Measurements from ENCODE around the gene PLET1.

Gene PLET1

GRCh38 chr11:112260490-112260889 is at the start of gene PLET1:
Gene PLET1 (minus strand): TSS chr11:112260860. CDS start chr11:112260589, 271 bp downstream.
- DNase-seq (ENCODE audit: low spot score), result no peak

GRCh38 chr11:112310419-112310818 is 49.8 kb upstream of the PLET1 start:
- DNase-seq (ENCODE audit: low spot score), result no peak

GRCh38 chr11:112308651-112309050 is 48.0 kb upstream of the PLET1 start:
- DNase-seq (ENCODE audit: low spot score), result no peak

GRCh38 chr11:112307616-112308015 is 47.0 kb upstream of the PLET1 start:
- DNase-seq (ENCODE audit: low spot score), result no peak

GRCh38 chr11:112306230-112306629 is 45.6 kb upstream of the PLET1 start:
- DNase-seq (ENCODE audit: low spot score), result no peak

GRCh38 chr11:112304914-112305313 is 44.3 kb upstream of the PLET1 start:
- DNase-seq (ENCODE audit: low spot score), result no peak

- no peak for DNase-seq (ENCODE audit: low spot score)
Observed at GRCh38 chr11:112303616-112304015, 43.0 kb upstream of the PLET1 start.

- peak; percentile 26 for DNase-seq (ENCODE audit: low spot score)
Observed at GRCh38 chr11:112302226-112302868, 41.7 kb upstream of the PLET1 start.

GRCh38 chr11:112300094-112300786 is 39.6 kb upstream of the PLET1 start:
- no peak for DNase-seq (ENCODE audit: low spot score)

GRCh38 chr11:112298535-112298934 is 37.9 kb upstream of the PLET1 start:
- DNase-seq (ENCODE audit: low spot score), result no peak

GRCh38 chr11:112297248-112297866 is 36.7 kb upstream of the PLET1 start:
- DNase-seq (ENCODE audit: low spot score), result no peak

- no peak for DNase-seq (ENCODE audit: low spot score)
Observed at GRCh38 chr11:112296044-112296443, 35.4 kb upstream of the PLET1 start.

- peak; percentile 40 for DNase-seq (ENCODE audit: low spot score)
Observed at GRCh38 chr11:112294688-112295340, 34.2 kb upstream of the PLET1 start.

- DNase-seq (ENCODE audit: low spot score), result no peak
Observed at GRCh38 chr11:112293614-112294013, 33.0 kb upstream of the PLET1 start.

GRCh38 chr11:112292785-112293407 is 32.2 kb upstream of the PLET1 start:
- DNase-seq (ENCODE audit: low spot score), result peak; percentile 79

- DNase-seq (ENCODE audit: low spot score), result no peak
Observed at GRCh38 chr11:112292188-112292587, 31.5 kb upstream of the PLET1 start.

- no peak for DNase-seq (ENCODE audit: low spot score)
Observed at GRCh38 chr11:112291191-112291590, 30.5 kb upstream of the PLET1 start.

GRCh38 chr11:112290493-112290850 is 29.8 kb upstream of the PLET1 start:
- peak; percentile 7 for DNase-seq (ENCODE audit: low spot score)

- DNase-seq (ENCODE audit: low spot score), result peak; percentile 97
Observed at GRCh38 chr11:112289588-112290492, 29.2 kb upstream of the PLET1 start.

- DNase-seq (ENCODE audit: low spot score), result no peak
Observed at GRCh38 chr11:112288021-112288420, 27.4 kb upstream of the PLET1 start.

GRCh38 chr11:112285841-112286311 is 25.2 kb upstream of the PLET1 start:
- DNase-seq (ENCODE audit: low spot score), result no peak
